Duodenal mucosa (tissue), 2 donors: ENCODE results near the gene WDR18.
A peak's percentile ranks its signal among the peaks of the same experiment; 100 is the strongest.

Source experiments
- H3K27ac ChIP-seq: one replicate; pipeline ENCODE4 v1.7.0; 2013; ENCODE audit warnings: low read depth, low read length
- H3K27me3 ChIP-seq, 2 donors: one replicate each; pipeline ENCODE4 v1.7.0; 2013; ENCODE audit warnings: low read length in 2 of 2, control low read depth in 1 of 2; ENCODE audit not compliant: insufficient read depth in 2 of 2, control insufficient read depth in 1 of 2
- H3K36me3 ChIP-seq, 2 donors: one replicate each; pipeline ENCODE4 v1.7.0; 2013; ENCODE audit warnings: low read length in 2 of 2, control low read depth in 1 of 2; ENCODE audit not compliant: insufficient read depth in 2 of 2, control insufficient read depth in 1 of 2
- H3K4me1 ChIP-seq, 2 donors: one replicate each; pipeline ENCODE4 v1.7.0; 2013; ENCODE audit warnings: low read length in 2 of 2, control low read depth in 1 of 2; ENCODE audit not compliant: insufficient read depth in 2 of 2, control insufficient read depth in 1 of 2
- H3K4me3 ChIP-seq, 2 donors: one replicate each; pipeline ENCODE4 v1.7.0; 2013; ENCODE audit warnings: low read length in 2 of 2, low read depth in 1 of 2
- H3K9ac ChIP-seq, 2 donors: one replicate each; pipeline ENCODE4 v1.7.0; 2013; ENCODE audit warnings: low read length in 2 of 2, low read depth in 1 of 2
- H3K9me3 ChIP-seq, 2 donors: one replicate each; pipeline ENCODE4 v1.7.0; 2013; ENCODE audit warnings: low read length in 2 of 2, control low read depth in 1 of 2; ENCODE audit not compliant: control insufficient read depth in 1 of 2

The WDR18 gene

GRCh38 chr19:1032264-1032867, 48.2 kb downstream of the WDR18 start:
- H3K27me3 ChIP-seq: no peaks in the 10 kb centered on the region
- no peak overlapping the region for H3K9ac ChIP-seq
- no peak overlapping the region for H3K4me3 ChIP-seq
- H3K36me3 ChIP-seq: peaks cover 0 to 20% of the 10 kb centered on the region in 2 donors
- no peaks in the 10 kb centered on the region for H3K9me3 ChIP-seq
- peaks cover 0 to 23% of the 10 kb centered on the region in 2 donors for H3K4me1 ChIP-seq
- H3K27ac ChIP-seq: no peak overlapping the region

GRCh38 chr19:1035998-1036621, 52.0 kb downstream of the WDR18 start:
- H3K9ac ChIP-seq: no peak overlapping the region
- peaks cover 0 to 17% of the 10 kb centered on the region in 2 donors for H3K36me3 ChIP-seq
- no peak overlapping the region for H3K27ac ChIP-seq
- H3K27me3 ChIP-seq: no peaks in the 10 kb centered on the region
- no peak overlapping the region for H3K4me3 ChIP-seq
- H3K9me3 ChIP-seq: no peaks in the 10 kb centered on the region
- H3K4me1 ChIP-seq: peaks cover 15 to 35% of the 10 kb centered on the region in 2 donors

- peaks cover 24 to 50% of the 10 kb centered on the region in 2 donors for H3K4me1 ChIP-seq
- no peak overlapping the region for H3K4me3 ChIP-seq
- peak overlapping the region in 1 of 2 donors; percentile 25 for H3K9ac ChIP-seq
- no peaks in the 10 kb centered on the region for H3K27me3 ChIP-seq
- no peak overlapping the region for H3K27ac ChIP-seq
- H3K36me3 ChIP-seq: peaks cover 0 to 11% of the 10 kb centered on the region in 2 donors
- H3K9me3 ChIP-seq: no peaks in the 10 kb centered on the region
Measured at GRCh38 chr19:1037621-1038064, 53.5 kb downstream of the WDR18 start.

- no peak overlapping the region for H3K27ac ChIP-seq
- peak overlapping the region; percentile 10 to 81 for H3K4me3 ChIP-seq
- peaks cover 0 to 5% of the 10 kb centered on the region in 2 donors for H3K36me3 ChIP-seq
- H3K9me3 ChIP-seq: no peaks in the 10 kb centered on the region
- H3K9ac ChIP-seq: no peak overlapping the region
- peaks cover 27 to 55% of the 10 kb centered on the region in 2 donors for H3K4me1 ChIP-seq
- H3K27me3 ChIP-seq: no peaks in the 10 kb centered on the region
Measured at GRCh38 chr19:1038978-1039645, 55.0 kb downstream of the WDR18 start.

GRCh38 chr19:1039646-1040475, 55.7 kb downstream of the WDR18 start, which contains the start of gene ABCA7:
Gene ABCA7, plus strand, starts transcription at chr19:1040107. Its CDS starts 1,255 bp downstream, at chr19:1041362.
- Histone ChIP-seq H3K36me3 (peaks cover 0 to 5% of the 10 kb centered on the region in 2 donors), H3K9ac (peak within 1 kb of the TSS; percentile 69 to 73), H3K4me1 (peaks cover 27 to 55% of the 10 kb centered on the region in 2 donors), H3K27me3 (no peaks in the 10 kb centered on the region), H3K9me3 (no peaks in the 10 kb centered on the region), H3K27ac (no peak within 1 kb of the TSS), H3K4me3 (peak within 1 kb of the TSS; percentile 71 to 81)

GRCh38 chr19:1040476-1041271, 56.5 kb downstream of the WDR18 start:
- no peak overlapping the region for H3K27ac ChIP-seq
- no peaks in the 10 kb centered on the region for H3K9me3 ChIP-seq
- peak overlapping the region; percentile 69 to 73 for H3K9ac ChIP-seq
- no peaks in the 10 kb centered on the region for H3K27me3 ChIP-seq
- H3K36me3 ChIP-seq: peaks cover 0 to 5% of the 10 kb centered on the region in 2 donors
- H3K4me3 ChIP-seq: peak overlapping the region; percentile 71 to 81
- H3K4me1 ChIP-seq: peaks cover 27 to 55% of the 10 kb centered on the region in 2 donors

GRCh38 chr19:1041272-1041834, 57.2 kb downstream of the WDR18 start:
- Histone ChIP-seq H3K36me3 (peaks cover 0 to under 1% of the 10 kb centered on the region in 2 donors), H3K27ac (no peak overlapping the region), H3K4me1 (peaks cover 27 to 55% of the 10 kb centered on the region in 2 donors), H3K4me3 (peak overlapping the region; percentile 71 to 81), H3K9ac (peak overlapping the region; percentile 67 to 73), H3K9me3 (no peaks in the 10 kb centered on the region), H3K27me3 (no peaks in the 10 kb centered on the region)

- H3K9ac ChIP-seq: peak overlapping the region; percentile 51 to 67
- H3K4me3 ChIP-seq: peak overlapping the region; percentile 71 to 81
- peaks cover 27 to 55% of the 10 kb centered on the region in 2 donors for H3K4me1 ChIP-seq
- no peaks in the 10 kb centered on the region for H3K36me3 ChIP-seq
- H3K27ac ChIP-seq: no peak overlapping the region
- no peaks in the 10 kb centered on the region for H3K9me3 ChIP-seq
- no peaks in the 10 kb centered on the region for H3K27me3 ChIP-seq
Measured at GRCh38 chr19:1041835-1042685, 57.9 kb downstream of the WDR18 start.
